Activated T-cell treated with anti-CD3 and anti-CD28 coated beads for 48 hours (primary cell): ENCODE results near the gene OGT.
"Not testable (repeated sequence)": the region's sequence is repeated elsewhere in the genome, so short reads cannot be mapped to it uniquely, and the experiment has no call there.

Source experiments
- DNase-seq: peaks from one replicate; pipeline ENCODE4 v3.0.0-alpha.2; 2020; ENCODE audit warnings: low read depth

Gene OGT

DNA sequence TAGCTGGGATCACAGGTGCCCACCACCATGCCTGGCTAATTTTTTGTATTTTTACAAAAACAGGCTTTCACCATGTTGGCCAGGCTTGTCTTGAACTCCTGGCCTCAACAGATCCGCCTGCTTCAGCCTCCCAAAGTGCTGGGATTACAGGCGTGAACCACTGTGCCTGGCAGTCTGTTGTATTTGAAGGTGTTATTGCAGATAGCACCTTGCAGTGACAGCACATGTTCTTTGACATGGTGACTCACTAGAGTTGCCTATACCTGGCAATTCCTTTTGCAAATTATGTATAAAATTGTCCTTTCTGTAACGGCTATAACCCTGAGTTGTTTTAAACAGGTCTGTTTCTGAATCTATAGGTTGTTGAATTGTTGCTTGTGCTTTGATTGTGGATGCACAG, 7.9 kb downstream of the OGT start:
- DNase-seq: no peak

DNA sequence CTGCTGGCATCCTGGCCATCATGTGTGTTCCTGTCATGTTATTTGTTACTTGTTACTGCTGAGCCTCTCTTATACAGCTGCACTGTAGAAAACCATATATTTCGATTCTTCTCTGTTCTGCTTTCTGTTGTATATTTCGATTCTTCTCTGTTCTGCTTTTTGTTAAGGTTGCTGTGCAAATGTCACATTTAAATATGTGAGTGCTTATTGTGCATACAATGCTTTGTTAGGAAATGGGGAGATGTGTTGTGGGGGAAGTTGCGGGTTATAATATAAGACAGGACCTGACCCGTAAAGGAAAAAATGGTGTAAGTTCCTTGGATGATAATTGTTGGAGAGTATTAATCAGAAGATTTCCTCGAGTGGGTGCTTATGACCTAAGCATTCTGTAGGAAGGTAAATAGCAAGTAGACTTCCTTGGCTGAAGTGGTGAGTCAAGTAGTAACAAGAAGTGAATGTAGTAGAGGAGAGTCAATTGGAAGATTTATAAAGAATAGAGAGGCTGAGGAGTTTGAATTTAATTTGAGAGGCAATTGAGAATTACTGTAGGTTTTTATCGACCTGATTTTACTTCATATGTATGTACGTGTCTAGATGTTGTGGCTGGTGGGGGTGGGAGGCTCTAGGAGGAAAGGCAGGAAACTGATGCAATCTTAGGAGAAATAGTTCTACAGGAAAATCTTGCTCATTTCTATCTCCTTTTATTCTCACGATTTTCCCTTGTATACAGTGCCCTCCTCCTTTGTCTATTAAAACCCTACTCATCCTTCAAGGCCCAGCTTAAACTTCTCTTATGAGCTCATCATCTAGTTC, 8.5 kb downstream of the OGT start:
- DNase-seq: no peak

DNA sequence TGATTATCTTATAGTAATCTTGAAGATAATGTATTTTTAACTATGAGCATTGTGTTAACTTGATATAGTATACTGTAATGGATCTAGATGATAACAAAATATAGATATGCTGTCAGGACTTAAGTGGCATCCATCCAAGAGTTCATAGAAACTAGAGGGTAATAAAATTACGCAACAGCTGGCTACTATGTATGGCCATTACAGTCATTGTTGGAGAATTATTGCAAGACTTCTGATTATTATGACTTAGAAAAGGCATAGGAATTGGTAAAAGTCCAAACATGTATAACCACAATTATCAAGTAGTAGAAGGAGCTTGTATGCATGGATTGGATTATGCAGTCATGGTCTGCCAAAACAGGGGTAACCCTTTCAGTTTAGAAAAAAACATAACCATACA, 9.5 kb downstream of the OGT start:
- no peak for DNase-seq

DNA sequence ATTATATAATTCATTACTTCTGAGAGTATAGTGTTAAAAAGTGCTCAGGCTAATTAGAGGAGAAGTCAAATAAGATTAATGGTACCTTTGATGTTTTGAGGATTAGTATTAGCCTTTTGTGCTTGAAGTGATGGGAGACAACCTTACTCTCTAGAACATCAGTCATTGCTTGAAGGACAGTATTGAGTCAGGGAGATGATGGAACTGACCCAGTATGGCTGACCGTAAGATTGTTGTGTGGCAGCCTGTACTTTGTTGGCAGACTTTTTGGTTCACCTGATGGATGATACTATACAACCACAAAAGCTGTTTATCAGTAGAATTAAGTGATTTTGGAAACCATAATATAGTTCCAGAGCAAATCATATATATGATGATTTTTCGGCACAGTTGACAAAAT, 9.9 kb downstream of the OGT start:
- DNase-seq: no peak

DNA sequence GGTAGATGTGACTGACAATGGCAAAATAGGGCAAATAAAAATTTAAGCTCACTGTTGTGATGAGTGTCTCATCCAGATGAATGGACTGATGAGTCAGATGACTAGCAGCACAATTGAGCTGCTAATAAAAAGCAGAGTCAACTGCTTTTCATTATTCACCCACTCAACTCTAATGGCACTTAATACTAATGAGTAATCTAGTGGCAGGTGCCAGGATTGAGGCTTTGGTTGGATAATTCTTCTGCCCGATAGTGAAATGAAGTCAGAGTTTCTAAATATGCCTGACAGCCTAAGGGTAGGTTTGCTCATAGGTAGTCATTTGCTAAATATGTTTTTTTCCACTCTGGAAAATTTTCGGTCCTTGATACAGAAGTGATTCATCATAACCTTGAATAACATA, 10.4 kb downstream of the OGT start:
- DNase-seq: no peak

DNA sequence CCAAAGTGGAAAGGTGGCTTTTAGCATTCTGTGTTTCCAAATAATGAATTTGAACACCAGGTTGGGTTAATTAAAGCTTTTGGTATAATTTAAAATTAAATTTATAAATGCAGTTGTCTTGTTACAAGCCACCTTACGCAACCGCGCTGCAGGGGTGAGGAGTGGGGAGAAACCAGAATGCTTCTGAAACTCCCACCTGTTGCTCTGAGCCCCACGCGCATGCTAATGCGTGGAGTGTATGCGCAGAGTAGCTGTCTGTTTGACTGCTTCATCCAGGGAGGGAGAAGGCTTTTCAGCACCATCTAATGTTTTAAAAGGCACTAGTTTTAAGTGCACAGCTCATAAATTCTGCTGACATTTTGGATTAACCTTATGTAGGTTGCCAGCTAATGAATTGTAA, 12.5 kb downstream of the OGT start:
- DNase-seq: no peak

DNA sequence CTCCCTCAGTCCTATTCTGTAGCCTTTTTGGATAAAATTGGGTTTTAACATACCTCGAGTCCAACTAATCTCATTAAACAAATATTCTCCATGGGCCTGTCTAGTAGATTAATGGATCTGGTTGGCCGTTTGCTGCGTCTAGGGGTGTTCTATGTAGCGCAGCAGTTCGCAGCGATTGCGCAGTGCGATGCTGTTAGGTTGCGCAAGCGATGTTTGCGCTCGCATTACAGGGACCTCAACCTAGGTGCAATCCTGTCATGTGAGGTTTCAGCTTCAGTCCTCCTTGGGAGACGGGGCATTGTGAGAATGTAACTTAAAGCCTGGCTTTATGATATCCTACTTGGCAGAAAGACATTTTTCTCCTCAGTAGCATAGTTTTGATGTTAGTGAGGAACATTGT, 14.0 kb downstream of the OGT start:
- DNase-seq: no peak

DNA sequence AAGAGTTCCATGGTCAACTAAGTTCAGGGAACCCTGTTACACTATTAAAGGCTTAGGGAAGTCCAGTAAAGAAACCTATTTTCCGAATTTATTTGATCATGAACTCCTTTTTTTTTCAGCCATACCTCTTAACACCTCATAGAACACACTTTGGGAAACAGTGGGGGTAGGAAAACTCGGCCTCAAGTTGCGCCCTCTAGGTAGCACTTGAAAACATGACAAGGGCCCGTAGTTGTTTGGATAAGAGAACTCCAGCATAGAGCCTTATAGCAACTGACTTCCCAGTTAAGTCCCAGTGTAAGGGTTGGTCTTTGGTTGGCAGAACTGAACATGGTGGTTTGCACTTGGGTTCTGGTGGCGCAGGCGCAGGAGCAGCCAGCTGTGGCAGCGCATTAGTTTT, 14.4 kb downstream of the OGT start:
- DNase-seq: no peak

DNA sequence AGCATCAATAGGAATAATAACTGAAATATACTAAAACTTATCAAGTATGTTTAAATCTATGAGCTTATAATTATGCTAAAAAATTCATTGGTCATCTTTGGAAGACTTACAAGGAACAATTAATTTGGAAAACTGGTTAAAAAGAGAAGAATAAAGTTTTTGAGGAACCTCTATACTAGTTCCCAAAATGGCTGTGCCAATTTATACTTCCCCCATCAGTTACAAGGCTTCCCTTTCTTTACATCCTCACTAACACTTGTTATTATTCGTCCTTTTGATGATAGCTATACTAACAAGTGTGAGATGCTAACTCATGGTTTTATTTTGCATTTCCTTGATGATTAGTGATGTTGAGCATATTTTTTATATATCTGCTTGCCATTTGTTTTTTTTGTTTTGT, 17.1 kb downstream of the OGT start:
- no peak for DNase-seq

DNA sequence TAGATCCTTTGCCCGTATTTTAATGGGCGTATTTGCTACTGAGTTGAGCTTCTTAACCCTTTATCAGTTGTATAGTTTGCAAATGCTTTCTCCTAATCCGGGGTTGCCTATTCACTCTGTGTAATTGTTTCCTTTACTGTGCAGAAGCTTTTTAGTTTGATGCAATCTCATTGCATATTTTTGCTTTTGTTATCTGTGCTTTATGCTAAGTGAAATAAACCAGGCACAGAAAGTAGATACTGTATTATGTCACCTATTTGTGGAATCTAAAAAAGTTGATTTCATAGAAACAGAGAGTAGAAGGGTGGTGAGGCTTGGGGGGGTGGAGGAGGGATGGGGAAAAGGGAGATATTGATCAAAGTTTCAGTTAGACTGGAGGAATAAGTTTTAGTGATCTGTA, 17.7 kb downstream of the OGT start:
- DNase-seq: no peak

DNA sequence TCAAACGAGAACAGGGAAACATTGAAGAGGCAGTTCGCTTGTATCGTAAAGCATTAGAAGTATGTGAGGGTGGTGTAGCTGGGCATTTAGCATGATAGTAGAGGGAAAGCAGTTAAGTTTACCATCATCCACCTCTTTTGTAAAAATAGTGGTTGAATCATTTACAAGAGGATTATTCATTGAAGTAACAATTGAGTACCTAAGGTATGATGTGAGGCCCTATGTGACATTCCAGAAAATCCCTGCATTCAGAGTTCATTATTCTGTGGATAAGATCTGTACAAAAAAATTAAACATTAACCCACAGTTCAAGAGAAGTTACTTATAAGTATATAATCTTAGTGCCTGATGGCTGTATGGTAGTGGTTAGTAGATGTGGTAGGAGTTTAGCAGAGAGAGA, 23.1 kb downstream of the OGT start:
- no peak for DNase-seq

DNA sequence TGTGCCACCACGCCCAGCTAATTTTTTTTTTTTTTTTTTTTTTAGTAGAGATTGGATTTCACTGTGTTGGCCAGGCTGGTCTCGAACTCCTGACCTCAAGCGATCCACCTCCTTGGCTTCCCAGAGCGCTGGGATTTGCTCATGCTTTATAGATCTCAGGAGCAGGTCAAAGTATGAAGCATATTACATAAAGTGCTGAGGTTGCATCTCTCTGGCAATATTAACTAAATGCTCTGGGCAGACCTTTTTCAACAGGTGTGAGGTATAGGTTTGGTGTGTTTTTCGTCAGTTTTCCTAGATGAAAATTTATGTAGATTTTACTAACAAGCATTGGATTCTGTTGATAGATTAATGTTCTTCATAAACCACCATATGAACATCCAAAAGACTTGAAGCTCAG, 26.0 kb downstream of the OGT start:
- no peak for DNase-seq

DNA sequence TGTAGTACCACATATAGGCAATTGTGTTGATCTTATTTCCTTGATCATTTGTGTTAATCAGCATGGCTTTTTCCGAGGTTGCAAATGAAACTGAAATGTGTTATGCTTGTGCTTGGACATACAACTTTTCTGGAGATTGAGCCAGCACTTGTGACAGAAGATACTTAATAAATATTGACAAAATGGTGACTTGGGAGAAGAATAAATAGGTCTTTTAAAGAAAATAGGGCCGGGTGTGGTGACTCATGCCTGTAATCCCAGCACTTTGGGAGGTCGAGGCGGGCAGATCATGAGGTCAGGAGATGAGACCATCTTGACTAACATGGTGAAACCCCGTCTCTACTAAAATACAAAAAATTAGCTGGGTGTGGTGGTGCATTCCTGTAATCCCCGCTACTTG, 26.9 kb downstream of the OGT start:
- DNase-seq: not testable (repeated sequence)

DNA sequence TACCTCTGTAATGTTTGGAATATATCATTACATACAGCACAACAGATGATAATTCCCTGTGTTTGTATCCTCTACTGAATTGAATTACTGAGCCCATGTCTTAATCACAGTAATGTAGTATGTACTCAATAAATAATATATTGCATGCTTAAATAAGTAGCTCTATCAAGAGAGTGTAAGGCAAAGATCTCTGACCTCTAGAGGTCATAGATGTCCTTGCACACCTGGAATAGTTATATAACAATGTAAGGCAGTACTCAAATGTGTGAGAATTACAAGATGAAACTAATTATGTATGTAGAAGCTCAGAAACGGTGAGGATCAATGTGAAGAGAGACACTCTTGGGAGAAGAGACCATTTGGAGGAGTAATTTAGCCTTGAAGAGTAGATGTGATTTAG, 31.0 kb downstream of the OGT start:
- DNase-seq: no peak

DNA sequence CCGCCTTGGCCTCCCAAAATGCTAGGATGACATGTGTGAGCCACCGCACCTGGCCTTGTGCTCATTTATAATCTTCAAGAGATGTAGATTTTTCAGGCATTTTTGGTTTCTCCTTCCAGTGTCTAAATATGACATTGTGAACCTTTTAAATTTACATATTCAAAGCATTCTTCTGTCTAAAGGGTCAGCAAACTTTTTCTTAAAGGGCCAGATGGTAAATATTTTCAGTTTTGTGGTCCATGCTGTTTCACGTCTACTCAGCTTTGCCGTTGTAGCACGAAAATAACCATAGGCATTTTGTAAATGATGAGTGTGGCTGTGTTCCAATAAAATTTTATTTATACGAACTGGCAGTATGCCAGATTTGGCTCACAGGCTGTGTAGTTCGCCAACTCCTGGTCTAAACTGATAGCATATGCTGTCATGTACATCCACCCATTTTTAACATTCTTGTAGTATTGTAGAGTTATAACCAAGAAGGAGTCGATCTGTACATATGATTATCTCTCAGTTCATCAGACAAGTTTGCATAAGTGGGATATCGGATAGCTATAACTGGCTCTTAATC, 32.7 kb downstream of the OGT start:
- no peak for DNase-seq

DNA sequence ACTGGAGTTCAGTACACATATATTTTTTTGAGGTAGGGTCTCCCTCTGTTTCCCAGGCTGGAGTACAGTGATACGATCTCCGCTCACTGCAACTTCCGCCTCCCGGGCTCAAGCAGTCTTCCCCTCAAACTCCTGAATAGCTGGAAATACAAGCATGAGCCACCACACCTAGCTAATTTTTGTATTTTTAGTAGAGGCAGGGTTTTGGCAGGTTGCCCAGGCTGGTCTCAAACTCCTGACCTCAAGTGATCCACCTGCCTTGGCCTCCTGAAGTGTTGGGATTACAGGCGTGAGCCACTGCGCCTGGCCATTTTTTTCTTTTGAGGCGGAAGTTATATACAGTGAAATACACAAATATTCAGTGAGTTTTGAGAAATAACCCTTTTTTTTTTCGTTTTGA, 38.5 kb downstream of the OGT start:
- DNase-seq: not testable (repeated sequence)

DNA sequence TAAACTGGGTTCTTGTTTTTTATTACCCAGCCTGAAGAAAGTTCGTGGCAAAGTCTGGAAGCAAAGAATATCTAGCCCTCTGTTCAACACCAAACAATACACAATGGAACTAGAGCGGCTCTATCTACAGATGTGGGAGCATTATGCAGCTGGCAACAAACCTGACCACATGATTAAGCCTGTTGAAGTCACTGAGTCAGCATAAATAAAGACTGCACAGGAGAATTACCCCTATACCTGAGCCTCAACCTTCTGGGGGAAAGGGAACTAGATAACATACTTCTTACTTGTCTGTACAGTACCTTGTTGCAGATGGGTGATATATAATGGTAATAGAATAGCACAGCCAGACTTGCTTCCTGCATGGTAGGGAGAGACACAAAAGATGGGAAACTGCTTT, 40.7 kb downstream of the OGT start:
- DNase-seq: no peak

DNA sequence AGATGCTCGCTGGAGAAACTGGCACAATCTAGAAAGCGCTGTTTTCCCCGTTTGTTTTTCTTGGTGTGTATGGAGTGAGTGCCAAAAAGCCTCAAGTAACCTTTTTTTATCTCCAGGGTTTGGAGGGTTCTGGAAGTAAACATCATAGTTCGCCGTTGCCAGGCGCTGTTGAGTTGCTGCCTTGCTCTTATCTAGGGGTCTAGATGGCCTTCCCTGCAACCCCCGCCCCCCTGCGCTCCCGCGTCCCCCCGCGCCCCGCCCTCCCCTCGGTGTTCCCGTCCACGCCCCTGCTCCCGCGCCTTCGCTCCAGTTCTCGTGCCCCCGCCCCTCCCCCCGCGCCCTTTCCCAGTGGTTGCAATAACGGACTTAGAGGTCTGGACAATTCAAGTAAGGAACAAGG, 44.8 kb downstream of the OGT start:
- DNase-seq: no peak

DNA sequence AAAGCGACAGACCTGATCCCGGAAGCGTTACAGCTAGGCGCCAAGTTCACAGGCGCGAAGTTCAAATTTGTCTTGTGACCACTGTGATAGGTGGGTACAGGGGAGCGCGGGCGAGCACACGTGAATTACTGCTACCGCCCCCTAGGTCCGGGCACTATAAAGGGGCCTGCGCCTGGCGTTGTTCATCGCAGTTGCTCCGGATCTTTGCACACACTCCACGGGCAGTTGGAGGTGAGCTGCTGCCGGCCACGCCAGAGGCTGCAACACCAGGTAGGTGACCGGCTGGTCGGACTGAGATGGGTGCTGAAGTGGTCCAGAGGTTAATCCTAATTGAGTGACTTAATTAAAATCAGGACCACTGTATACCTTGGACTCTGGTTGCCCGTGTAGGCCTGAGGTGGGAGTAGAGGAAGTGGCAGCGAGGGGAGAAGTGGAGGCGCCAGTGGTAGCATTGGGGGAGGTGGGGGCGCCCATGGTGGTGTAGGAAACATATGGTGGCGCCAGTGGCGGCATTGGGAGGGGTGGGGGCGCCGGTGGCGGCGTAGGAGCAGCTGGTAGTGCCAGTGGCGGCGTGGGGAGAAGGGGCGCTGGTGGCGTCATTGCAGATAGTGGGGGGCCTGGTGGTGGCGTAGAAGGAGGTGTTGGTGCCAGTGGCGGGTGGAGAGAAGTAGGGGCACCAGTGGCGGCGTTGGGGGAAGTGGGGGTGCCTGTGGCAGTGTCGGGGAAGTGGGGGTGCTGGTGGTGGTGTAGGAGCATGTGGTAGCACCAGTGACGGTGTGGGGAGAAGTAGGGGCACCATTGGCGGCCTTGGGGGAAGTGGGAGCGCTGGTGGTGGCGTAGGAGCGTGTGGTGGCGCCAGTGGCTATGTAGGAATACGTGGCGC, 45.6 kb downstream of the OGT start, which contains the start of gene GCNA:
Gene GCNA (plus strand): TSS at position 185 of the 883 bp plus-strand sequence. CDS start 2,385 bp downstream, outside the sequence.
- no peak for DNase-seq

DNA sequence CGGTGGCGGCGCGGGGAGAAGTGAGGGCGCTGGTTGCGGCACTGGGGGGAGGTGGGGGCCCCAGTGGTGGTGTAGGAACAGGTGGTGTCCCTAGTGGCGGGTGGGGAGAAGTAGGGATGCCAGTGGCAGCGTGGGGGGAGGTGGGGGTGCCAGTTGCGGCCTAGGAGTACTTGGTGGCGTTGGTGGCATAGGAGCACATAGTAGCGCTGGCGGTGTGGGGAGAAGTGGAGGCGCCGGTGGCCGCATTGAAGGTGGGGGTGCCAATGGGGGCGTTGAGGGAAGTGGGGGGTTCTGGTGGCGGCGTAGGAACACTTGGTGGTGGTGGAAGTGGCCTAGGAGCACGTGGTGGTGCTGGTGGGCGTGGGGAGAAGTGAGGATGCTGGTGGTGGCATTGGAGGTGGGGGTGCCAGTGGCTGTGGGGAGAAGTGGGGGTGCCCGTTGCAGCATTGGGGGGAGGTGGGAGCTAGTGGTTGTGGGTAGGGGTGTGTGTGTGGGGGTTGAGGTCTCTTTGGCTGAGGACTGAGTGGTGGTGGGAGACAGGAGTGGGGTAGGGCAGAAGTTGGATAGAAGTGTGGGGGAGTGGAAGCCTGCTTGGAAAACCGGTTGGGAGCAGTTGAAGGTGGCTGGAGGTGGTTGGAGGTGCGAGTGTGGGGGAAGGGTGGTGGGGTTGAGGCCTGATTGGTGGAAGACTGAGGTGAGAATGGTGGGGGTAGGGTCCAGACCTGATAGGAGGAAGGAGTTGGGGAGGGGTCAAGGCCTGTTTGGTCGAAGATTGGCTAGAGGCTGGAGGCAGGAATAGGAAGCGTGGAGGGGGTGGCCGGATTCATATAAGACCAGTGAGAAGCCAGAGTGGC, 46.5 kb downstream of the OGT start:
- DNase-seq: no peak

DNA sequence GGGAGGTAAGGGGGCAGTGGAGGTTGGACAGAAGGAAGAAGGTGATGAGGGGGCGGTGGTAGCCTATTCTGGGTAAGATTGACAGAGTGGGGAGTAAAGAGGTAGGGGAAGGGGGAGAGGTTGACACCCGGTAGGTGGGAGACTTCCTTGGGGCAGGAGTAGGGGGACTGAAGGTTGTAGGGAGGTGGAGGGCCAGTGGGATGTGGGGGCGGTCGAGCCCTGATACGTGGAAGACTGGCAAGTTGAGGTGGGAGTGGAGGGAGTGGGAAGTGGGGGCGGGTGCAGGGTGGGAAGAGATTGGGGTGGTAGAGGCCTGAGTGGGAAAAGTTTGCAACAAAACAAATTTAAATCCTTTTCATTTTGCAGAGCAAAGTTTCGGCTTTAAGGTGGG, 47.1 kb downstream of the OGT start:
- no peak for DNase-seq

DNA sequence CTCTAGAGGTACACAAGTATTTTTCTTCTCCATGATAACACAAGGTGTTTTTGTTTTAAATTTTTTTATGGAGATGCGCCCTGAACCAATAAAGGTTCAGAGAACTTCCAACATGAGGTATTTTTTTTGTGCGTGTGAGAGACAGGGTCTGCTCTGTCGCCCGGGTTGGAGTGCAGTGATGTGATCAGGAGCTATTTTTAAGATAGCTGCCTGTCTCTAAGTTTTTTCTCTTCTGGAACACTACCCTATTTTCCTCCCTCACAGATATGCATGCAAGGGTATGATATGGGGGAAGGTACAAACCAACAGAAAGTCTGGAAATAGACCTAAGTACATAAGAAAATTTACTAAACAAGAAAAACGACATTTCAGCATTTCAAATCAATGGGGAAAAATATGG, 48.3 kb downstream of the OGT start:
- no peak for DNase-seq
